ENCODE data around the gene RETREG1.
"Not testable (repeated sequence)": the region's sequence is repeated elsewhere in the genome, so short reads cannot be mapped to it uniquely, and the experiment has no call there.

The RETREG1 gene

GRCh38 chr5:16454686-16455085 lies 162.1 kb downstream of the RETREG1 start:
- TF ChIP-seq CTCF (IDR thresholded peaks at IDR 0.05; ENCODE audit: extremely low read depth, missing control alignments): no peak
- no peak for DNase-seq (ENCODE audit: low spot score)

- TF ChIP-seq CTCF (IDR thresholded peaks at IDR 0.05; ENCODE audit: extremely low read depth, missing control alignments): no peak
- no peak for DNase-seq (ENCODE audit: low spot score)
Measured at GRCh38 chr5:16453609-16454008, 163.2 kb downstream of the RETREG1 start.

GRCh38 chr5:16450163-16450562 lies 166.6 kb downstream of the RETREG1 start:
- DNase-seq (ENCODE audit: low spot score): no peak
- no peak for TF ChIP-seq CTCF (IDR thresholded peaks at IDR 0.05; ENCODE audit: extremely low read depth, missing control alignments)

GRCh38 chr5:16446993-16447392 lies 169.8 kb downstream of the RETREG1 start:
- TF ChIP-seq CTCF (IDR thresholded peaks at IDR 0.05; ENCODE audit: extremely low read depth, missing control alignments): no peak
- no peak for DNase-seq (ENCODE audit: low spot score)

GRCh38 chr5:16437977-16438376 lies 178.8 kb downstream of the RETREG1 start:
- TF ChIP-seq CTCF (IDR thresholded peaks at IDR 0.05; ENCODE audit: extremely low read depth, missing control alignments): no peak
- no peak for DNase-seq (ENCODE audit: low spot score)

GRCh38 chr5:16436065-16436682 lies 180.6 kb downstream of the RETREG1 start:
- not testable (repeated sequence) for DNase-seq (ENCODE audit: low spot score)

- no peak for TF ChIP-seq CTCF (IDR thresholded peaks at IDR 0.05; ENCODE audit: extremely low read depth, missing control alignments)
- no peak for DNase-seq (ENCODE audit: low spot score)
Measured at GRCh38 chr5:16431490-16431889, 185.3 kb downstream of the RETREG1 start.

- DNase-seq (ENCODE audit: low spot score): no peak
- no peak for TF ChIP-seq CTCF (IDR thresholded peaks at IDR 0.05; ENCODE audit: extremely low read depth, missing control alignments)
Measured at GRCh38 chr5:16430349-16431089, 186.3 kb downstream of the RETREG1 start.
